G401 (cell line): ENCODE data around the gene UBE2Q2. TPM values are rescaled to one million over a fixed set of nuclear protein-coding genes. Genes with fewer than 3 reads are reported as not detected.
"Not testable (repeated sequence)": the region's sequence is repeated elsewhere in the genome, so short reads cannot be mapped to it uniquely, and the experiment has no call there.

Experiments
- DNase-seq: peaks from one replicate; pipeline ENCODE4 v3.0.0-alpha.2; 2015; ENCODE audit warnings: low spot score
- in situ Hi-C: cut with HindIII; loops from 2 replicates; pipeline ENCODE4 v1.10.0; 2016; ENCODE audit warnings: low sequenced_read_pairs, mixed read lengths
- total RNA-seq: library from RNA; depleted of rRNA; stranded (reverse); fragments of >200 nt; shearing (Covaris generic); gene quantifications from 2 replicates; pipeline ENCODE4 v1.2.3, GENCODE V29; 2014

The UBE2Q2 gene
- total RNA-seq, 1 experiment from 2014 or later, result 28.6 TPM

- DNase-seq, in situ Hi-C loops: not testable (repeated sequence)
Measured at GRCh38 chr15:75910355-75910754, 67.1 kb downstream of the UBE2Q2 start.

- in situ Hi-C loops, result no loop called here
- DNase-seq, result no peak
Measured at GRCh38 chr15:75916978-75917377, 73.7 kb downstream of the UBE2Q2 start.

GRCh38 chr15:75918135-75918534 is 74.9 kb downstream of the UBE2Q2 start:
- no peak for DNase-seq
- in situ Hi-C loops, result no loop called here

GRCh38 chr15:75920079-75920478 is 76.8 kb downstream of the UBE2Q2 start:
- in situ Hi-C loops, result no loop called here
- no peak for DNase-seq

GRCh38 chr15:75921732-75922703 is 78.8 kb downstream of the UBE2Q2 start:
- in situ Hi-C loops, result no loop called here
- no peak for DNase-seq

- in situ Hi-C loops, result no loop called here
- DNase-seq, result no peak
Measured at GRCh38 chr15:75923756-75924155, 80.5 kb downstream of the UBE2Q2 start.

- DNase-seq, result no peak
- in situ Hi-C loops, result no loop called here
Measured at GRCh38 chr15:75924576-75924975, 81.3 kb downstream of the UBE2Q2 start.

- DNase-seq, result no peak
- in situ Hi-C loops, result no loop called here
Measured at GRCh38 chr15:75925440-75925839, 82.2 kb downstream of the UBE2Q2 start.

- in situ Hi-C loops, result no loop called here
- no peak for DNase-seq
Measured at GRCh38 chr15:75926931-75927330, 83.7 kb downstream of the UBE2Q2 start.

GRCh38 chr15:75927601-75928000 is 84.4 kb downstream of the UBE2Q2 start:
- in situ Hi-C loops, result no loop called here
- no peak for DNase-seq

- peak; percentile 35 for DNase-seq
Measured at GRCh38 chr15:75928680-75929608, 85.7 kb downstream of the UBE2Q2 start.

GRCh38 chr15:75929799-75930565 is 86.7 kb downstream of the UBE2Q2 start:
- DNase-seq, result peak; percentile 70
- in situ Hi-C loops, result no loop called here

More at GRCh38 chr15:75928680-75929608, 85.7 kb downstream of the UBE2Q2 start:
- in situ Hi-C loops, result no loop called here

GRCh38 chr15:75930866-75931265 is 87.6 kb downstream of the UBE2Q2 start:
- in situ Hi-C loops, result no loop called here
- DNase-seq, result no peak

- no peak for DNase-seq
- in situ Hi-C loops, result no loop called here
Measured at GRCh38 chr15:75942464-75942863, 99.2 kb downstream of the UBE2Q2 start.

GRCh38 chr15:75943246-75943645 is 100.0 kb downstream of the UBE2Q2 start:
- in situ Hi-C loops, result no loop called here
- DNase-seq, result no peak

- no peak for DNase-seq
- in situ Hi-C loops, result no loop called here
Measured at GRCh38 chr15:75943713-75944215, 100.5 kb downstream of the UBE2Q2 start.

- no peak for DNase-seq
- in situ Hi-C loops, result no loop called here
Measured at GRCh38 chr15:75945953-75946352, 102.7 kb downstream of the UBE2Q2 start.

- DNase-seq, result no peak
- in situ Hi-C loops, result no loop called here
Measured at GRCh38 chr15:75947092-75947491, 103.8 kb downstream of the UBE2Q2 start.

- in situ Hi-C loops, result no loop called here
Measured at GRCh38 chr15:75948761-75949296, 105.6 kb downstream of the UBE2Q2 start.

More at GRCh38 chr15:75948761-75949296, 105.6 kb downstream of the UBE2Q2 start:
- DNase-seq, result no peak
